ENCODE results near the gene PPP2R2C. TPM values are rescaled to one million over a fixed set of nuclear protein-coding genes. Genes with fewer than 3 reads are reported as not detected.

PPP2R2C gene
- total RNA-seq, 2 donors from 2014 or later = 0.05 to 0.35 TPM

DNA sequence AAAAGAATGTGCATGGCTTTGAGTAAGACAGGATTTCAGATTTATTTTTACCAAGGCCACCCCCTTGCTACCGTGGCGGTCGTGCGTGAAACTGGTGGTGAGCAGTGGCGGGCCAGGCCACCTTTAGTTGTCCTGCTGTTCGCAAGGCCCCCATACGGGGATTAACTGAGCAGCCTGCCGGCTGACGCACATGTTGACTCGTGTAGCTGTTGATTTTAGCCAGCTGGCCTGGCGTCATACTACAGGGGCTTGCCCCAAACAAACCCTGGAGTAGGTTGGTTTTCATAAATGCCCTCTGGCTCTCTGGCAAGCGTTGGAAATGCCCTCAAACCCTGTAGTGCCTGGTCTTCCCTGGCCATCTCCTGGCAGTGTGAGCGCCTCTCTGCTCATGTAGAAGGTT is 174.4 kb downstream of the PPP2R2C start:
- Histone ChIP-seq H3K4me3 (no peak overlapping the region), H3K27me3 (no peaks in the 10 kb centered on the region), H3K27ac (no peak overlapping the region), H3K9ac (ENCODE audit: low read depth in 2 of 2, low read length in 2 of 2) (no peak overlapping the region), H3K4me1 (no peaks in the 10 kb centered on the region), H3K36me3 (no peaks in the 10 kb centered on the region), H3K9me3 (no peaks in the 10 kb centered on the region)
- intact Hi-C loops (cut with DNase I) = no loop called here
- DNase-seq = no peak
- TF ChIP-seq CTCF (IDR thresholded peaks at IDR 0.05) = no peak

- TF ChIP-seq CTCF (IDR thresholded peaks at IDR 0.05) = no peak
- Histone ChIP-seq H3K9me3 (no peaks in the 10 kb centered on the region), H3K4me3 (no peak overlapping the region), H3K27me3 (no peaks in the 10 kb centered on the region), H3K9ac (ENCODE audit: low read depth in 2 of 2, low read length in 2 of 2) (no peak overlapping the region), H3K27ac (no peak overlapping the region), H3K4me1 (no peaks in the 10 kb centered on the region), H3K36me3 (no peaks in the 10 kb centered on the region)
- intact Hi-C loops (cut with DNase I) = no loop called here
- DNase-seq = no peak
These were observed 175.1 kb downstream of the PPP2R2C start for GRCh38 chr4:6297266-6297815.

DNA sequence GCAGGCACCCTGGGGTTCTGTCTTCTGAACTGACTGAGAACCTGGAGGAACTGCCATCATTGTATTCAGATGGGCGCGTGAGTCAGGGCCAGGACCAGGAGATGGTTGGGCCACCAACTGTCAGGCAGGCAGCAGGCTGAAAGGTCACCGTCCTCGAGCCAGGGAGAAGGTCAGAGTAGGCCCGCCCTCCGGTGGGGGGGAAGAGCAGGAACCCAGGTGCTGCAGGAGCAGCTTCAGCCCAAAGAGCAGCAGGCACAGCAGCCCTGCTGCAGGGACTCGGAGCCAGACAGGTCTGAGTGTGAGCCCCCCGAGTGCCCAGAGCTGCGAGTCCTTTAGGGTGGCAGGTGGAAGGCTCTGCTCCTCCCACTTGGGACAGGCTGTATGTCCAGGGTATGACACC is 176.4 kb downstream of the PPP2R2C start:
- no peak for DNase-seq
- intact Hi-C loops (cut with DNase I) = no loop called here
- H3K4me3 ChIP-seq = no peak overlapping the region
- no peak overlapping the region for H3K27ac ChIP-seq
- no peaks in the 10 kb centered on the region for H3K27me3 ChIP-seq
- H3K9ac ChIP-seq (ENCODE audit: low read depth in 2 of 2, low read length in 2 of 2) = no peak overlapping the region
- H3K36me3 ChIP-seq = no peaks in the 10 kb centered on the region
- H3K9me3 ChIP-seq = no peaks in the 10 kb centered on the region
- no peaks in the 10 kb centered on the region for H3K4me1 ChIP-seq
- no peak for TF ChIP-seq CTCF (IDR thresholded peaks at IDR 0.05)

GRCh38 chr4:6295495-6295894 is 176.9 kb downstream of the PPP2R2C start:
- no peaks in the 10 kb centered on the region for H3K9me3 ChIP-seq

GRCh38 chr4:6294705-6295421 is 177.6 kb downstream of the PPP2R2C start:
- DNase-seq = no peak
- Histone ChIP-seq H3K9me3 (no peaks in the 10 kb centered on the region), H3K9ac (ENCODE audit: low read depth in 2 of 2, low read length in 2 of 2) (no peak overlapping the region), H3K4me1 (no peaks in the 10 kb centered on the region), H3K36me3 (no peaks in the 10 kb centered on the region), H3K27me3 (no peaks in the 10 kb centered on the region), H3K27ac (no peak overlapping the region), H3K4me3 (no peak overlapping the region)
- intact Hi-C loops (cut with DNase I) = no loop called here
- no peak for TF ChIP-seq CTCF (IDR thresholded peaks at IDR 0.05)

More at GRCh38 chr4:6295495-6295894, 176.9 kb downstream of the PPP2R2C start:
- Histone ChIP-seq H3K4me1 (no peaks in the 10 kb centered on the region), H3K27ac (no peak overlapping the region), H3K9ac (ENCODE audit: low read depth in 2 of 2, low read length in 2 of 2) (no peak overlapping the region), H3K4me3 (no peak overlapping the region), H3K27me3 (no peaks in the 10 kb centered on the region), H3K36me3 (no peaks in the 10 kb centered on the region)
- no peak for DNase-seq
- no peak for TF ChIP-seq CTCF (IDR thresholded peaks at IDR 0.05)
- intact Hi-C loops (cut with DNase I) = no loop called here
